ENCODE results near the gene DUSP5. TPM values are rescaled to one million over a fixed set of nuclear protein-coding genes. Genes with fewer than 3 reads are reported as not detected.

Gene DUSP5
- total RNA-seq, 2 experiments from 2014 or later, result 64.3 to 66.2 TPM

DNA sequence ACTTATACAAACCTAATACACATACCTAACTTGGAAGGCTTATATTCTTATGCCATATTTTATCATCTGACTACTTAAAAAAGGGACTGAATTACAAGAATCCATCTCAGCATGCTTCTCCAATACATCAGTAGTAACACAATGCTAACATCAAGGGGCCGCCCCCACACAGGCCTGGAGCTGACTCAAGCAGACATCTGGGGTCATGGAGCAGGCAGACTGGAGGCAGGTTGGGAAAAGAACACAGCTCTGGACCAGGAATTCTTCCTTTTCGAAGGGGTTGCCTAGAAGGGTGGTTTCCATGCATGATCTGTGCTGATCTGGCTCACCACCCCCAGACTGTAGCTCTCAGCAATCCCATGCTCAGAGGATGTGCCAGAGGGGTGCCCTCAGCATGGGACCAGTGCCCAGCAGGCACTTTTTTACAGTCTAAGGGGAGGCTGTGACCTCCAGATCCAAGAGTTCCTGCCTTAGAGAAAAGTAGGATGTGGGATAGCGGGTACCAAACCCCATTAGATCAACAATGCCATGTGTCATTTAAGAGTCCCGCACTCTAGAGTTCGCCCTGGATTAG lies 26.1 kb upstream of the DUSP5 start:
- Mint-ChIP-seq H3K4me3 (no peak overlapping the region), H3K4me1 (ENCODE audit: low read depth) (no peaks in the 10 kb centered on the region), H3K36me3 (ENCODE audit: low read depth) (no peaks in the 10 kb centered on the region), H3K27ac (no peak overlapping the region), H3K27me3 (no peaks in the 10 kb centered on the region), H3K9me3 (no peaks in the 10 kb centered on the region)
- no peaks in the 10 kb centered on the region for H3K36me3 ChIP-seq (ENCODE audit: insufficient read depth, low read length)
- intact Hi-C loops (cut with DNase I, micrococcal nuclease), result no loop called here
- no peaks in the 10 kb centered on the region for H3K4me1 ChIP-seq (ENCODE audit: insufficient read depth, low read length)
- no peak for ATAC-seq (ENCODE audit: poor library complexity)
- ChIA-PET CTCF (no interaction called here), POLR2A (interaction anchor here (0.6 kb wide), 1 partner anchor 211 kb away, joined by 4 read pairs; no protein-coding TSS in a partner anchor)
- TF ChIP-seq, protein P1, sequence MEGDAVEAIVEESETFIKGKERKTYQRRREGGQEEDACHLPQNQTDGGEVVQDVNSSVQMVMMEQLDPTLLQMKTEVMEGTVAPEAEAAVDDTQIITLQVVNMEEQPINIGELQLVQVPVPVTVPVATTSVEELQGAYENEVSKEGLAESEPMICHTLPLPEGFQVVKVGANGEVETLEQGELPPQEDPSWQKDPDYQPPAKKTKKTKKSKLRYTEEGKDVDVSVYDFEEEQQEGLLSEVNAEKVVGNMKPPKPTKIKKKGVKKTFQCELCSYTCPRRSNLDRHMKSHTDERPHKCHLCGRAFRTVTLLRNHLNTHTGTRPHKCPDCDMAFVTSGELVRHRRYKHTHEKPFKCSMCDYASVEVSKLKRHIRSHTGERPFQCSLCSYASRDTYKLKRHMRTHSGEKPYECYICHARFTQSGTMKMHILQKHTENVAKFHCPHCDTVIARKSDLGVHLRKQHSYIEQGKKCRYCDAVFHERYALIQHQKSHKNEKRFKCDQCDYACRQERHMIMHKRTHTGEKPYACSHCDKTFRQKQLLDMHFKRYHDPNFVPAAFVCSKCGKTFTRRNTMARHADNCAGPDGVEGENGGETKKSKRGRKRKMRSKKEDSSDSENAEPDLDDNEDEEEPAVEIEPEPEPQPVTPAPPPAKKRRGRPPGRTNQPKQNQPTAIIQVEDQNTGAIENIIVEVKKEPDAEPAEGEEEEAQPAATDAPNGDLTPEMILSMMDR (IDR thresholded peaks at IDR 0.05), result no peak
- H3K9me3 ChIP-seq (ENCODE audit: control insufficient read depth in 1 of 2, insufficient read depth in 1 of 2, low read length in 2 of 2), result no peaks in the 10 kb centered on the region
- DNase-seq, result no peak
- no peak overlapping the region for H3K27ac ChIP-seq (ENCODE audit: low read depth in 1 of 2, low read length in 2 of 2)
- H3K27me3 ChIP-seq (ENCODE audit: control insufficient read depth in 1 of 2, insufficient read depth in 2 of 2, low read length in 2 of 2), result no peaks in the 10 kb centered on the region
- H3K4me3 ChIP-seq (ENCODE audit: low read length), result no peak overlapping the region

DNA sequence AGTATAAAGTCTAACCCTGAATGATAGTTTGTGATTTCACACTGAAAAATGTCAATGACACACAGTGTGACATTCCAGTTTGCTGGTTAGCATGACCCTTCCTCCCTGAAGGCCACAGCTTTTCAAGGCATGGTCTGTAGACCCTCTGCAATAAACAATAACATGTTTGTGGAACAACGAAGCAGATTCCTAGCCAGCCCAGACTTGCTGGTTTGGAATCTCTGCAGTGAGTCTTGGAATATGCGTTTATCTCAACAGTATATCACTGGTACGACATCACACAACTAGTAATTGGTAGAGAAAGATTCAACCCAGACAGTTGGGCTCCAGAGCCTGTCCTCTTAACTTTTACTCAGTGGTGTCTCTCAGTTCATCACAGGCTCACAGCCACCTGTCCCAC lies 23.7 kb upstream of the DUSP5 start:
- Mint-ChIP-seq H3K27me3 (no peaks in the 10 kb centered on the region), H3K27ac (no peak overlapping the region), H3K36me3 (ENCODE audit: low read depth) (no peaks in the 10 kb centered on the region), H3K9me3 (no peaks in the 10 kb centered on the region), H3K4me3 (no peak overlapping the region), H3K4me1 (ENCODE audit: low read depth) (no peaks in the 10 kb centered on the region)
- no peaks in the 10 kb centered on the region for H3K27me3 ChIP-seq (ENCODE audit: control insufficient read depth in 1 of 2, insufficient read depth in 2 of 2, low read length in 2 of 2)
- ChIA-PET CTCF (no interaction called here), POLR2A (no interaction called here)
- H3K4me3 ChIP-seq (ENCODE audit: low read length), result no peak overlapping the region
- H3K9me3 ChIP-seq (ENCODE audit: control insufficient read depth in 1 of 2, insufficient read depth in 1 of 2, low read length in 2 of 2), result no peaks in the 10 kb centered on the region
- intact Hi-C loops (cut with DNase I, micrococcal nuclease), result no loop called here
- H3K4me1 ChIP-seq (ENCODE audit: insufficient read depth, low read length), result no peaks in the 10 kb centered on the region
- DNase-seq (no peak), ATAC-seq (ENCODE audit: poor library complexity) (no peak)
- no peaks in the 10 kb centered on the region for H3K36me3 ChIP-seq (ENCODE audit: insufficient read depth, low read length)
- TF ChIP-seq, protein P1 (IDR thresholded peaks at IDR 0.05), result no peak
- H3K27ac ChIP-seq (ENCODE audit: low read depth in 1 of 2, low read length in 2 of 2), result no peak overlapping the region

DNA sequence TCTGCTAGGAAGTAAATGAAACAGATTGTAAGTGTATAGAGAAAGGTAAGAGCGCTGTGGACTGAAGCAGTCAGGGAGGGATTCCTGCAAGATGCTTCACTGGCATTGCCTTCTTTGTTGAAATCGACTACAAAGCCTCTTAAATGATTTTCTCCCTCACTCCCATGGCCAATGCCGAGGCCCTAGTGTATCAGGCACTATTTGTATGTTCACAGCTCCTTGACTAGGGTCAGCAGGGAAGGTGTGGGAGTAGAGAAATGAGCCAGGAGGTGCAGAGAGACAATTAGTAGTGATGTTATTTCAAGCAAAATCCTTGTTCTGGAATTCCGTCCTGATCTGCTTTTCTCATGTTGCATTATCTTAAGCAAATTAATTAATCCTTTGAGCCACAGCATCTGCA lies 22.9 kb upstream of the DUSP5 start:
- TF ChIP-seq, protein P1 (IDR thresholded peaks at IDR 0.05), result no peak
- ATAC-seq (ENCODE audit: poor library complexity) (no peak), DNase-seq (no peak)
- no peaks in the 10 kb centered on the region for H3K27me3 ChIP-seq (ENCODE audit: control insufficient read depth in 1 of 2, insufficient read depth in 2 of 2, low read length in 2 of 2)
- ChIA-PET CTCF (no interaction called here), POLR2A (no interaction called here)
- intact Hi-C loops (cut with DNase I, micrococcal nuclease), result no loop called here
- H3K4me3 Mint-ChIP-seq, result no peak overlapping the region
- H3K9me3 ChIP-seq (ENCODE audit: control insufficient read depth in 1 of 2, insufficient read depth in 1 of 2, low read length in 2 of 2), result no peaks in the 10 kb centered on the region
- H3K27ac Mint-ChIP-seq, result no peak overlapping the region
- no peaks in the 10 kb centered on the region for H3K4me1 Mint-ChIP-seq (ENCODE audit: low read depth)
- no peaks in the 10 kb centered on the region for H3K36me3 ChIP-seq (ENCODE audit: insufficient read depth, low read length)
- H3K4me3 ChIP-seq (ENCODE audit: low read length), result no peak overlapping the region
- no peaks in the 10 kb centered on the region for H3K27me3 Mint-ChIP-seq
- no peaks in the 10 kb centered on the region for H3K9me3 Mint-ChIP-seq
- H3K4me1 ChIP-seq (ENCODE audit: insufficient read depth, low read length), result no peaks in the 10 kb centered on the region
- H3K36me3 Mint-ChIP-seq (ENCODE audit: low read depth), result no peaks in the 10 kb centered on the region
- no peak overlapping the region for H3K27ac ChIP-seq (ENCODE audit: low read depth in 1 of 2, low read length in 2 of 2)
